HG03025 (cell line): ENCODE results near the gene GRAP.
"Not testable (repeated sequence)": the region's sequence is repeated elsewhere in the genome, so short reads cannot be mapped to it uniquely, and the experiment has no call there.

Experiments used
- ATAC-seq: cut with Tn5 transposase; IDR thresholded peaks from one replicate; pipeline ENCODE4 v1.9.1; 2021; ENCODE audit warnings: mild to moderate bottlenecking, moderate library complexity; ENCODE audit not compliant: unreplicated experiment, low FRiP score

The GRAP gene

DNA sequence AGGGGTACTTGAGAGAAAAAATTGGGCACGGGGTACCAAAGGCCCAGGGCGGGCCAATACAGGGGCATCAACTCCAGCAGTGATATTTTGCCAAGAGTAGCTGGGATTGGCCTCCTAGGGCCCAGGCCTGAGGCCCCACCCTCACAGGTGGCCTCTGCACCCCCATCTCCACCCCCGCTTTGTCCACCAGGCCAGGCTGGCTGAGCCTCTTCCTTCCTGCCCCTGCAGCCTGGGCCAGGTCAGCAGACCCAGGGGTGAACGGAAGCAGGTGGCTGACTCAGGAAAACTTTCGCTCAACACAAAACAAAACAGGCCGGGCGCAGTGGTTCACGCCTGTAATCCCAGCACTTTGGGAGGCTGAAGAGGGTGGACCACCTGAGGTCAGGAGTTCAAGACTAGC, 3.7 kb downstream of the GRAP start:
- not testable (repeated sequence) for ATAC-seq

DNA sequence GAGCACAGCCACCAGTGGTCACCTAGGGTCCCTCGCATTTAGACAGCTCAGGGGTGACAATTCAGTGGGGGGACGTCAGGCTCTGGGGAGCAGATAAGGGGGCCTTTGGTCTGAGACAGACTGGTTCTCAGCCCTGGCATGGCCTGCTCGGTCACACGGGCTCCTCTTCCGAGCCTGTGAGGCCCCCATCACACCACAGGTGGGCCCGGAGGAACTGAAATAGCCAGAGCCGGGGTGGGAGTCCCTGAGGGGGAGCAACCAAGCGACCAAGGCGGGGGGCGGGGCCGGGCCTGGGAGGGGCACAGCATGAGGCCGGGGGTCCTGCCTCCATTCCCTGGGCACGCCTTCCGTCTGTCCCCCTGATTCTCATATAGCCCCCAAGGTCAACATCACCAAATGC, 4.4 kb downstream of the GRAP start:
- ATAC-seq = not testable (repeated sequence)

DNA sequence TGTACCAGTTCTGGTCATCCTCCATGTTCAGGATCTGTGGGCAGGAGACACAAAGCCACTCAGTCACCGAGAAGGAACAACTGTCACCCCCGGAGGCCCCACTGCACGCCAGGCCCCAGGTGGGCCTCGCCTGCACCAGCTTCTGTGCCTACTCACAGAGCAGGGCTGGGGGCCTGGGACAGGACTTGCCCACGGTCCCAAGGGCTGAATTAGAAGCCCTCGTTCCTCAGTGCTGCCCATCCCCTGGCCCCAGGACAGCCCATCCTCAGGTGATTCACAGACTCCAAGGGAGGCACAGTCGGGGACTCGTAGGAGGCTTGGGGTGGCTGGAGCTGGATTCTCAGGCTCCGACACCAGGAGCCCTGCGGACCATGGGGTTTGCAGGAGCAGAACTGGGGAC, 4.9 kb downstream of the GRAP start:
- not testable (repeated sequence) for ATAC-seq

DNA sequence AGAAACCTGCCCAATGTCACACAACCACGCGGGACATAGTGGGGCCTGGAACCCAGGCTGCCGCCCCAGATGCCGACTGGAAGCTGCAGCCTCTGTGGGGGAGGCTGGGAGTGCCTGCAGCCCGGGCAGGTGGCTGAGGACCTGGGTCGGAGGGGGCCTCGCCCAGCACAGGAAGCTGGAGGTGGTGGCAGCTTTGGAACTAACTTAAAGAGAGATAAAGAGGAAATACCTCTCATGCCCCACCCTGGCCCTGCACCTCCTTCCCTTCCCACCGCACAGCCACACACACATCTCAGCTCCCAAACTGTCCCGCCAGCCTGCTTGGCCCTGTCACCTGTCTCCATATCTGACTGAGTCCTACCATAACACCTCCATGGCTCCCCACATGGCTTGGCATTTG, 6.4 kb downstream of the GRAP start:
- ATAC-seq = not testable (repeated sequence)

DNA sequence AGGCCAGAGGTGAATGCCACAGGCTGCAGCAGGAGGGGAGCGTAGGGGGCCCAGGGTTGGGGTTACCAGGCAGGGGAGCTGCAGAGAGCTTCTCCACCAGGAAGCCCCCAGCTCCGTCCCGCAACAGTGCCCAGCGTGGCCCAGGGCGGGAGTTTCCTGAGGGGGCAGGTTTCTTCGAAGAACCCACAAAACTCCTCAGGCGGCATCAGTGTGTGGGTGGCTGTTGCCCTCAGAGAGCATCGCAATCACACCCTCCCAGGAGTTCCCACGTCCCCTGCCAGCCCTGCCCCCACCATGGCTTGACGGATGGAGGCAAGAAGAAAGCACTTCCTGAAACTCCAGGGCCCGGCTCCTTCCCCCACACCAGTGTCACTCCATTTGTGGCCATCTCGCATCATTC, 8.0 kb downstream of the GRAP start:
- ATAC-seq = not testable (repeated sequence)

DNA sequence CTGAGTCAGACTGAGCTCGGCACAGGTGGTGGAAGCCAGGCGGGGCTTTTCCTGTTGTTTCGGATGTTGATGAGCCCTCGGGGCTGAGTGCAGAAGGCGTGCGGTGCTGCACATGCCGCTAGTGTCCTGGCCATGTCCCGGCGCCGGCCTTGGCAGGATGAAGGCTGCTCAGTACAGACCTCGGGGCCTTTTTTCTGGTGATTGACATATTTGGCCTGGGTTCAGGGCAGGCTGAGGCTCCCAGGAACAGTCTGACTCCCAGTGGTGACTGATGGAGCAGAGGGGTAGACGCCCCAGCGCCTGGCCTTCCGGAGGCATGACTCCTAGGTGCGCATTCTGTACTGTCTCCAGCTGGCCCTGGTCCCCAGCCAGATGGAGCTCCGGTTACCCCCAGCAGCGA, 8.8 kb downstream of the GRAP start:
- ATAC-seq = not testable (repeated sequence)

DNA sequence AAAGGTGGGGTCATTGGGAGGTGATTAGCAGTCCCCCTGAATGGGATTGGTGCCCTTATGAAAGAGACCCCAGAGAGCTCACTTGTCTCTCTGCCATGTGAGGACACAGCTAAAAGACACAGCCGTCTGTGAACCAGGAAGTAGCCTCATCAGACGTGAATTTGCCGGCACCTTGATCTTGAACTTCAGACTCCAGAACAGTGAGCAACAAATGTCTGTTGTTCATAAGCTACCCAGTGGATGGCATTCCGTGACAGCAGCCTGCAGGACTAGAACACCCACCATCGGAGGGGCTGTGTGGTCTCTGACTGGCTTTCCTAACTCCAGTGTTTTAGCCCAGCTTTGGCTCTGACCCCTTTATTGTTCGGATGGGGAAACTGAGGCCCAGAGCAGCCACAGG, 9.2 kb downstream of the GRAP start:
- ATAC-seq = not testable (repeated sequence)

DNA sequence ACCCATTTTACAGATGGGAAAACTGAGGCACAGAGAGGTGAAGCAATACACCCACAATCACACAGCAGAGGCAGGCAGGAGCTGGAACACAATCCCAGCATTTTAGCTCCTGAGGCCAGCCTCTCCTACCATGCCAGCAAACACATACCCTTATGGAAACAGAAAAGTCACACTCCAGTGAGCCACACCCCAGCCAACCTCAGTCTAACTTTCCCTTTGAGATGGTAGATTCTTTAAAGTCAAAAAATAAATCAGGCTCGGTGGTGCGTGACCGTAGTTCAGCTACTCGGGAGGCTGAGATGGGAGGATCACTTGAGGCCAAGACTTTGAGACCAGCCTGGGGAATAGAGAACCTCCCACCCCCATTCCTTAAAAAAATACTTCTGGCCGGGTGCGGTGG, 10.6 kb downstream of the GRAP start:
- ATAC-seq = not testable (repeated sequence)

DNA sequence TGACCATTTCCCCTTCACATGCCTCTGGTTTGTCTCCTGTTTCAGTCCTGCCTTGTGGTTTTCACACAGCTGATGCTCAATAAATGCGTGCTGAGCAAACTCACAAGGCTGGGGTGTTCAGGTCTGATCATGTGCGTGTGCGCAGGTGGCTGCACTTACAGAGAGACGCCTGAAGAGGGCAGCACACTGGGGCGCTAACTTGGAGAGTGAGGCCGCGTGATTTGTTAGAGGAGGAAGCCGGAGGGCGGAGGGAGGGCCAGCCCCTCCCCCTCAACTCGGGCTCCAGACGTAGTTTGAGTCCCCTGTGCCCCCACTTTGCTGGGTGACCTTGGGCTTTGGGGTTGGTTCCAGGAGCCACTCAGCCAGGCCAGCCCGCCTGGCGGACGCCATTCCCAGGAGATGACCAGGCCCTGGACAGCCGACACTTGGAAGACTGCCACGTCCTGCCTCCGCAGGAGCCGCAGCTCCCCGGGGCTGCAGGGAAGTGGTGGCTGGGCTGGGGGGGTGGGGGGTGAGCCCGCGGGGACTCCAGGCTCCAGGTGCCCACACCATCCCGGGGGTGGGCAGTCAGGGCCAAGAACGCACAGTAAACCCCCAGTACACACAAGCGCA, 14.3 kb downstream of the GRAP start:
- not testable (repeated sequence) for ATAC-seq

DNA sequence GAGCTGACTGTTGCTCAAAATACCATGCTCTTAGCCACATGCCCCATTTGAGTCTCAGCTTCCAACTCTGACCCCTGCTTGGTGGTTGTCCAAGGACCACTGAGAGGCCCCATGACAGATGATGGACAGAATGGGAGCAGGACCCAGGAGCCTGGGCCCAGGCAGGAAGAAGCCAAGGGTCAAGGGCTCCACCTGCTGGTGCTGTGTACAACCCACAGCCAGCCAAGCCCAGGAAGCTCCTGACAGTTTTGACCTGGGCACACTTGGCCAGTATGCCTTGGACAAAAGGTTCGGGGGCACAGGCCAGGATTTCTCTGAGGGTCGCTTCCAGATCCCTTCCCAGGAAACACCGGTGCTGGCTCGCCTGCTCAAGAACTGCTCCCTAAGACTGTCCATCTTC, 15.0 kb downstream of the GRAP start:
- ATAC-seq = not testable (repeated sequence)

DNA sequence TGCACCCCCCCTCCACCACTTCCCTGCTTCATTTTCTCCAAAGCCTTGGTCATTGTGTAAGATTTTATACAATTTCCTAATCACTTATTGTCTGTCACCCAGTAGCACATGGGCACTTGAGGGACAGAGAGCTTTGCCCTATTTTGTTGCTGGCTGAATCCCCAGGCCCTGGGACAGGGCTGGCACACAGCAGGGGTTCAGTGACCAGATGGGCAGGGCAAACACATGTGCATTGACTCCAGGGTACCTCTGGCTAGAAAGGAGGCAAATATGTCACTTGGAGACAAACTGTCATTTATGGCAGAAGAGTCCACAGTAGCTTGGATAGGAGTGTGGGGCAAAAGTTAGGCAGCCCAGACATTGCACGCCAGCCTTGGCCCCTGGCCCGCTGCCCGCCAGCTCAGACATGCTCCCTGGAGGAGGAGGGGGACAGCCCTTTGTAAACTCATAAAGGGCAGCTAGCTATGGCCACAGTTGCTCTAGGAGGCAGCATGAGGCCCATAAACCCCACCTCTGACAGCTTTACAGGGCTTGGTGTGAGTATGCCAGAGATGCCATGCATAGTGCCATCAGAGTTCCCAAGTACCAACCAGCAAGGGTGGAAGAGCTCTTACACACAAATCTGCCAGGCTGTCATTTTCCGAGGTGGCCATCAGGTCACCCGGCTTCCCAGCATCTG, 15.8 kb downstream of the GRAP start:
- ATAC-seq = not testable (repeated sequence)

DNA sequence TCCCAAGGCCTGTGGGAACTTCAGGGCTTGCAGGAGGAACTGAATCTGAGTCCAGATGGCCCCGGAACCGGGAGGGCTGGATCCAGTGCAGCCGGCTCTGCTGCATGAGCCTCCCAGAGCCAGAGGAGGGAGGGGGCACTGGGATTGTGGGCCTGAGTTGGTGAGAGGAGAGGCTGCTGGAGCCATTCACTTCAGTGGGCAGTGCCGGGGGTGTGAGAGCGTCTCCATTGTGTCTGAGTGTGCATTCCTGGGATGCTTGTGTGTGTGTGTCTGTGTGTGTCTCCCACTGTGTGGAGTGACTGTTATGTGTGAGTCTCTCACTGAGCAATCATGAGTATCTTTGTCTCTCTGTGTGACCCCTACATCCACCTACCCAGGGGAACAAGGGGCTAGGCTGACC, 17.0 kb downstream of the GRAP start:
- ATAC-seq = not testable (repeated sequence)

DNA sequence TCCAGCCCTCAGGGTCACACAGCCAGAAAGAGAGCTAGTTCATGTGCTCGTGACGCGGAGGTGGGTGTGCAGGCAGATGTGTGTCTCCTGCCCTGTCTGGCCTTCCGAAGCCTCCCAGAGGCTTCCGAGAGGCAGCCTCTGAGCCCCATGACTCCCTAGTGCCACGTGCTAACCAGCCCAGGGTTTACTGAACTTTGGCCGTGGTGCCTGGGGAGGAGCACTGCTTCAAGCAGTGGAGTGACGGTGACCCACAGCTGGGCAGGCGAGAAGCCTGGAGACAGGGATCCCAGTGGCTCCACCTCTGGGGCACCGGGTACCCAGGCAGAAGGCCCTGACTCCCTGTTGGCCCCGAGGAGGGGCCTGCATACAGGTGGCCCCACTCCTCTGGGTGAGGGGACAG, 18.1 kb downstream of the GRAP start:
- ATAC-seq = not testable (repeated sequence)

DNA sequence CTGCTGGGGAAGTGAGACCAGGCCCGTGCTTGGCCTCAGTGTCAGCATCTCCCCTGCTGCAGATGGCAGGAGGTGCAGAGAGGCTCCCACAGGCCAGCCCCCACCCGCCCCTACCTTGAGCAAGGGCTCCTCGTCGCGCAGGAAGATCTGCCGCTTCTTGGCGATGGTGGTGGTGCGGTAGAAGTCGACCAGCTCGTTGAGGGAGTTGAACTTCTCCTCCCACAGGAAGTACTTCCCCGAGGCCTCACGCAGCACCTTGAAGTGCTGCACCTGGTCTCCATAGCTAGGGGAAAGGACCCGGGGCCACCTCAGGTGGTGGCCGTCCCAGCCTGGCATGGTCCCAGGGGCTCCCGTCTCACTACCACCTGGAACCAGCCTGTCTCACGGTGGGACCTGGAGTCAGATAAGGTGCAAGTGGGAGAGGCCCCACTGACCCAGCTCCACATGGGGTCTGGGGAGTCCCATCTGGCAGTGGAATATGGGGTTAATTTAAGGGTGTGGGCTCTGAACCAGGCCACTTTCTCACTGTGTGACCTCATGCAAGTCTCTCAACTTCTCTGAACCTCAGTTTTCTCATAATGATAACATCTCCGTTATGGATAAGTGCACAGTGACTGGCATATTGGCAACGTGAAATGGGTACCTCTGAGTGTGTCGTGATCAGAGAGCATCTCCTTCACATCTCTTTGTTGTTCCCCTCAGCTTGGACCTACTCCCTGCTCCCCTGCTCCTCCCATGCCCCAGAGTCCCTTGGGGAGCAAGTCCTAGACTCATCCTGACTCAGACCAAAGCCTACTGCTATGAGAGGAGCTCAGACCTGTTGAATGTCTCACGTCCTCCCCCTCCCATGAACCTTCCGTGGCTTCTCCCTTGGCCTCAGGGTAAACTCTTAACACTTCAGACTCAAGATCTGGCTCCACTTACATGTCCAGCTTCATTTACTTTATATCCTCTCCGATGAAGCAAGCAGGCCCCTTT, 22.4 kb downstream of the GRAP start:
- ATAC-seq = no peak

DNA sequence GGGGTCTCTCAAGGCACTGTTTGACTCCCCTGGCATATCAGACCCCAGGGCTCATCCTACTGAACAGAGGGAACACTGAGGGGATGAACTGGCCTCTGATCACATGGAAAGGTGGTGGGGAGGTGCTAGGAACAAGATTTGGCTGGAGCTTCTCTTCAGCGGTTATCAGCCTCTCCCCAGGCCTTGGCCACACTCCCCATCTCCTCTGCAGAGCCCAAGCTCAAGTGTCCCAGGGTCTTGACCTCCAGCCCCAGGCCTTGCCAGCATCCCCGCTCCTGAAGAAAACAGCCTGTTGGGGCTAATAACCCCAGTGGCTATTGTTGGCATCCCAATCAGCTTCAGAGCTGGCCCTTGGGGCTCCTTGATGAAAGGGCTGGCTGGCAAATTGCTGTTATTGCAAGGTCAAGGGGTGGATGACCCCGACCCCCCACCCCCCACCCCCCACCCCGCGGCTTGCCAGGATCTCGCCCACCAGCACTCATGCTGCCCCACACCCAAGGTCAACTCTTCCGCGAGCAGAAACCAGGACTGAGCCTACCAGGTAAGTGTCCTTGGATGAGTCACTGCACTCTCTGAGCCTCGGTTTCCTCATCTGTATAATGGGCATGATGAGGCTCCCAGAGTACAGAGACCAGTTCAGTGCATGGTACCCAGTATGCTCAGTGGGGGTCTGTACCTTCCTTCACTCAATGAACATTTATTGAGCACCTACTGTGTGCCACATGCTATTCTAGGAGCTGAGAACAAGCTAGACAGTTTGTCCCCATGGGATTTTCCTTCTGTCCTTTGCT, 23.4 kb downstream of the GRAP start:
- ATAC-seq = no peak

DNA sequence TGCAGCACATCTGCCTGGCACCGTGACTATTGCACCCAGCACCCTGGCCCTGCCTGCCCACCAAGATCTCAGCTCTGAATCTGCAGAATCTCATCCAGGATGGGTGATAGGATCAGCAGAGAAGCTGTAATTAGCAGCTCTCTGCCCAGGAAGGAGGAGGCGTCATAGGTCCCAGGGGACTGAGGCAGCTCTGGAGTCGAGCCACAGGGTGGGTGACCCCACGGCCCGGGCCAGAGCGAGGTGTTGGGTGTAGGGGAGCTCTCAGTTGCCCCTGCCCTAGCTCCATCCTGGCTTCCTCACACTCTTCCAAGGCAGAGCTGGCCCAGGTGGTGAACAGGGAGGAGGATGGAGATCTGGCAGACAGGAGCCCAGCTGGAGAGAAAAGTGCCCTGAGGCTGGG, 24.0 kb downstream of the GRAP start:
- no peak for ATAC-seq

DNA sequence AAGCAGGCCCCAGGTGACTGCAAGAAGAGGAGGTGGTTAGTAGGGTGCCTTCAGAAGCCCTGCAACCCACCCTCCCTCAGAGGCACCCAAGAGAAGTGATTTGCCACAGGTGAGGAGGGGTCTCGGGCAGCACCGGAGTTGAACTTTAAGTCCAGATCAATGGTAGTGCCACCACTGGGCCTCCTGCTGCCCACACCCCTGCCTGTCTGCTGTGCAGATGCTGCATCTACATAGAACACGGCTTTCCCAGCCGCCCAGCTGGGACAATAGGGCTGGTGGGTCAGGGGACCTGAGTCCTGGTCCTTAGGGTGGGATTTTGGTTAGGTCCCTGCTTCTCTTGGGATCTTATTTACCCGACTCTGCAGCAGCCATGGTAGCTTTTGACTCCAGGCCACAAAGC, 24.6 kb downstream of the GRAP start:
- no peak for ATAC-seq

DNA sequence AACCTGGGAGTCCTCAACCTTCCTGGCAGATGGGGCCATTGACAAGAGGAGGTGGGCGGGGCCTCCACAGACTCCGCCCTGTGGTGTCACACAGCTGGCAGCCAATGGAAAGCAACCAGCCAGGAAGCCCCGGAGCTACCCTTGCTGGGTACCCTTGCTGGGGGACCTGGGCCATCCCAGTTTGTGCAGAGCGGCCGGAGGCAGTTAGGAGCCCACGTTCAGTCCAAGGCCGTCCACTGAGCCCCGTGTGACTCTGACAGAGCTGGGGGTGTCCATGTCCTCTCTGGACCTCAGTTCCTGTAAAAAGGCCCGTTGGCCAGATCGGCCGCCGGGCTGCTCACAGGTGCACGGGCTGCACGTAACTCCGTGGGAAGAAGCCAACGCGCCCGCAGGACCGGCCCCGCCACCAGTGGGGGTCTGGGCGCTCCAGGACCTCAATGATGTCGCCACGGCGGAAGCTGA, 25.1 kb downstream of the GRAP start:
- ATAC-seq = no peak

DNA sequence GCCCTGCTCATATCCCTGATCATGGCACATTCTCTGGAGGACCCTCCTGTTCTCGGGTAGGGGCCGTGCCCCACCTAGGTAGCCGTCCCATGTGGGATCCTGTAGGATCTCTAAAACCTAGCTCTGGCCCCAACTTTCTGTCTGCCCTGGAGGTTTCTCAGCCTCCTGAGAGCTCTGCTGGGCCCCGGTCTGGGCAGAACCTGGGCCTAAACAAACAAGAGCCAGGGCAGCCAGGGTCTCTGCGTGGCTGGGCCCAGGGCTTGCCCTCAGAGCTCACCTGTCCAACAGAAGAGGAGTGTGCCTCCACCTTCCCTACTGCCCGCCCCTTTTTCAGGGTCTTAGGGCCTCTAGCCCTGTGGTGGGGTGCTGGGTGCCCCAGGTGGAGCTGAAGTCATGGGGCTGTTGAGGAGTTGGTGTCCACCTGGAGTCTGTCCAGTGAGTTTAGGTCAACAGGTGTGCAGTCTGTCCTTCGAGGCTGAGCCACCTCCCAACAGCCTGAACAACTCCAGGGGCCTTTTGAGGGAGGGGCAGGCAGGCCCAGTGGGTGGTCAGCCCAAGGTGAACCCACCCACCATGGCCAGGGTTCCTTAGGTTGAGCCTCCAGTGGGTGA, 25.6 kb downstream of the GRAP start:
- ATAC-seq = not testable (repeated sequence)

DNA sequence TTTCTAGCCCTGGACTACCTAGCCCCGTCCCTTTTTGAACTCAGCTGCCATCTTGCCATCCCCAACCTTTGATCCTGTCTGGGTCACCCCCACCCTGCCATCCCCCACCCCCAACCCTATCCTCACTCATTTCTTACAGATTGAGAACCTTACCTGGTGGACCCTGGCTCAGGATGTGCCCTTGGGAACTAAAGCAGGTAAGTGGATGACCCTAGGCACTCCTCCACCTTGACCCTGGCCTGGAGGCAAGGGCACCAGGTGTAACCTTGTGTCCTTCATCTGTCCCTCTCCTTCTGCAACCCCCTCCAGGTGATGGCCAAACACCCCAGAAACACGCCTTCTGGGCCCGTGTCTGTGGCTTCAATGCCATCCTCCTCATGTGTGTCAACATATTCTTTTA, 26.7 kb downstream of the GRAP start:
- ATAC-seq = no peak
